HG03196 (cell line): ENCODE data around the gene GSG1L.

Experiments used
- ATAC-seq: cut with Tn5 transposase; IDR thresholded peaks from one replicate; pipeline ENCODE4 v1.9.1; 2021; ENCODE audit not compliant: unreplicated experiment

GSG1L gene

GRCh38 chr16:27860091-27860490, 203.4 kb downstream of the GSG1L start:
- no peak for ATAC-seq

GRCh38 chr16:27859020-27859419, 204.5 kb downstream of the GSG1L start:
- no peak for ATAC-seq

- no peak for ATAC-seq
Observed at GRCh38 chr16:27853651-27854050, 209.9 kb downstream of the GSG1L start.

- no peak for ATAC-seq
Observed at GRCh38 chr16:27853101-27853500, 210.4 kb downstream of the GSG1L start.

GRCh38 chr16:27852681-27853080, 210.8 kb downstream of the GSG1L start:
- no peak for ATAC-seq

- no peak for ATAC-seq
Observed at GRCh38 chr16:27852116-27852515, 211.4 kb downstream of the GSG1L start.

- no peak for ATAC-seq
Observed at GRCh38 chr16:27851586-27851985, 211.9 kb downstream of the GSG1L start.

- no peak for ATAC-seq
Observed at GRCh38 chr16:27849621-27850020, 213.9 kb downstream of the GSG1L start.

GRCh38 chr16:27847030-27847550, 216.4 kb downstream of the GSG1L start:
- no peak for ATAC-seq

- no peak for ATAC-seq
Observed at GRCh38 chr16:27844826-27845225, 218.7 kb downstream of the GSG1L start.

- no peak for ATAC-seq
Observed at GRCh38 chr16:27843800-27844199, 219.7 kb downstream of the GSG1L start.

- no peak for ATAC-seq
Observed at GRCh38 chr16:27841911-27842310, 221.6 kb downstream of the GSG1L start.

GRCh38 chr16:27841061-27841801, 222.3 kb downstream of the GSG1L start:
- ATAC-seq: no peak

GRCh38 chr16:27840311-27841060, 223.0 kb downstream of the GSG1L start:
- ATAC-seq: no peak

- ATAC-seq: no peak
Observed at GRCh38 chr16:27839419-27839818, 224.1 kb downstream of the GSG1L start.

GRCh38 chr16:27838536-27839175, 224.9 kb downstream of the GSG1L start:
- no peak for ATAC-seq

- no peak for ATAC-seq
Observed at GRCh38 chr16:27829975-27830374, 233.5 kb downstream of the GSG1L start.

- ATAC-seq: no peak
Observed at GRCh38 chr16:27828671-27829070, 234.8 kb downstream of the GSG1L start.

GRCh38 chr16:27827765-27828164, 235.7 kb downstream of the GSG1L start:
- no peak for ATAC-seq

GRCh38 chr16:27826893-27827289, 236.6 kb downstream of the GSG1L start:
- ATAC-seq: no peak

- no peak for ATAC-seq
Observed at GRCh38 chr16:27826081-27826892, 237.2 kb downstream of the GSG1L start.
